AG09319 (cell line): ENCODE data around the gene ZFYVE21.

Experiments used
- DNase-seq: peaks from one replicate; pipeline ENCODE4 v3.0.0-alpha.2; 2010; ENCODE audit warnings: low read depth; ENCODE audit errors: extremely low read depth
- TF ChIP-seq, protein P1 (sequence below): IDR thresholded peaks from 2 replicates; pipeline ENCODE4 v1.5.1; 2011; ENCODE audit warnings: low read depth, mild to moderate bottlenecking, inconsistent platforms, low read length, moderate library complexity

ZFYVE21 gene

DNA sequence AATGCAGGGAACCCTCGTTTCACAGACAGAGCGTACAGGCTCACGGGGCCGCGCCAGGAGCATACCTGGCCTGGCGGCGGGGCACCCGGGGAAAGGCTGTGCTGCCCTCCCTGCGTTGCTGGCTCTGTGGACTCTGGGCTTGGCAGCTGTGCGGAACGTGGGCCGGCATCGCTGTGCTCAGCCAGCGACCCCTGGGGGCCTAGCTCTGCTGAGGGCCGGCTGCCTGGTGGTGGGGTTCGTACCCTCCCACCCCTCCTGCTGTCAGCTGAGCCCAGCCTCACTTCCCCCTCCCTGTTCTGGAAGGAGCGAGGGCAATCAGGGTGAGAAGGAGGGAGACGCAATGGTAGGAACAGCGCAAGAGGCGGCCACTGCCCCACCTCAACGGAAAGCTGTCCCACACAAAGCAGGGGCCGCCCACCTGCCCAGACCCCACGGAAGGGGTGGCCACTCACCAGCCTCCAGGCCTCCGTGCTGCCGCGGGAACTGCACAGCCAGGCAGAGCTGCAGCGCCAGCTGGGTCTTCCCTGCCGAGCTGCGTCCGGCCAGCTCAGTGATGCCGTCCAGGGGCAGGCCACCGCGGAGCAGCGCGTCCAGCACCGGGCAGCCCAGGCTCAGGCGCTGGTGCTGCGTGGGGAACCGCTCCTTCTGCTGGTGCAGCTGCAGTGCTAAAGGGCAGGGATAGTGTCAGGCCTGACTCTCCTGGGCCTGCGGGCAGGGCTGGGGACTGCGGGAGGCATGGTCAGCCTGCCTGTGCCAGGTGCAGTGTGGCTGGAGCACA lies 8.9 kb upstream of the ZFYVE21 start:
- no peak for DNase-seq
- TF ChIP-seq, protein P1, sequence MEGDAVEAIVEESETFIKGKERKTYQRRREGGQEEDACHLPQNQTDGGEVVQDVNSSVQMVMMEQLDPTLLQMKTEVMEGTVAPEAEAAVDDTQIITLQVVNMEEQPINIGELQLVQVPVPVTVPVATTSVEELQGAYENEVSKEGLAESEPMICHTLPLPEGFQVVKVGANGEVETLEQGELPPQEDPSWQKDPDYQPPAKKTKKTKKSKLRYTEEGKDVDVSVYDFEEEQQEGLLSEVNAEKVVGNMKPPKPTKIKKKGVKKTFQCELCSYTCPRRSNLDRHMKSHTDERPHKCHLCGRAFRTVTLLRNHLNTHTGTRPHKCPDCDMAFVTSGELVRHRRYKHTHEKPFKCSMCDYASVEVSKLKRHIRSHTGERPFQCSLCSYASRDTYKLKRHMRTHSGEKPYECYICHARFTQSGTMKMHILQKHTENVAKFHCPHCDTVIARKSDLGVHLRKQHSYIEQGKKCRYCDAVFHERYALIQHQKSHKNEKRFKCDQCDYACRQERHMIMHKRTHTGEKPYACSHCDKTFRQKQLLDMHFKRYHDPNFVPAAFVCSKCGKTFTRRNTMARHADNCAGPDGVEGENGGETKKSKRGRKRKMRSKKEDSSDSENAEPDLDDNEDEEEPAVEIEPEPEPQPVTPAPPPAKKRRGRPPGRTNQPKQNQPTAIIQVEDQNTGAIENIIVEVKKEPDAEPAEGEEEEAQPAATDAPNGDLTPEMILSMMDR, result no peak

- TF ChIP-seq, protein P1, result no peak
- no peak for DNase-seq
Measured at GRCh38 chr14:103707329-103708263, 8.0 kb upstream of the ZFYVE21 start.

DNA sequence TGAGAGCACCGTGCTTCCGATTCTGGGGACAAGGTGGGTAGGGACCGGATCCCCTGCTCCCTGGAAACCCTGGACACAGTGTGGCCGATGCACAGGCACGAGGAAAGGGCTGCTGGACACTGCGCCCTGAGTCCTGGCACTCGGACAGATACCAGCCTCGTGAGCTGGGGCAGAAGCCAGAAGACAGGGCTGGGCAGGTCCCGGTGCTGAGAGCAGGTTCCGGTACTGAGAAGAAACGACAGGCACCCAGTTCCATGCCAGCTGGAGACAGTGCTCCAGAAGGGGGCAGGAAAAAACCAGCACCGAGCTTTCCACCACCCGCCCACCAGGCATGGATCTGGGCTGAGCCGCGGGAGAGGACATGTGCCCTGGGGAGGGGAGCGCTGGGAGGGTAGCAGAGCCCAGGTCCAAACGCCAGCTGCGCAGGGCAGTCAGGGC lies 6.8 kb upstream of the ZFYVE21 start:
- TF ChIP-seq, protein P1, result no peak
- DNase-seq, result no peak

- DNase-seq, result no peak
- TF ChIP-seq, protein P1, result no peak
Measured at GRCh38 chr14:103709814-103710213, 5.8 kb upstream of the ZFYVE21 start.

DNA sequence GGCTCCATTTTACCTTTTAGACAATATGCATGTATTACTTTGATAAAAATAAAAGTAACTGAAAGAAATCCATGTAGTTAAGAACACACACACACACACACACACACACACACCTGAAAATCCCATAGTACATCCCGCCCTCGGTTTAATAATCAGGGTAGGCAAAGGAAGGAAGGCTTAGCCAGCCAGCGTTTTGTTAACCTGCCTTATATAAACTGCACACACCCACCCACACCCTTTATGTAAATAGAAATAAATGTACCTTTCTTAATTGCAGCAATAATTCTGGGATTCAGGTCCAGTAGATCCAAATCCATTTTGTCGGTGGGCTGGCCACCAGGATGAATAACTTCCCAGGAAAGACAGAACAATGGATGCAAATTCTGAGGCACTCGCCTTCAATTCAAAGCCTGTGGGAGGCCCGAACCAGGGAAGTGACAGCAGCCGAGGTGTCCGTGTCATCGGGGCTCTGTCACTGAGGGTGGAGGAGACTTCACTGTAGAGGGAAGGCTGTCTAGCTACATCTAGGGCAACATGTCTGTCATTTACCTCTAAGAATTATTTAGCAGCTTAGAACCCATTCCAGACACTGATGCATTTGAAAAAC lies 4.7 kb upstream of the ZFYVE21 start:
- TF ChIP-seq, protein P1, result no peak
- no peak for DNase-seq

DNA sequence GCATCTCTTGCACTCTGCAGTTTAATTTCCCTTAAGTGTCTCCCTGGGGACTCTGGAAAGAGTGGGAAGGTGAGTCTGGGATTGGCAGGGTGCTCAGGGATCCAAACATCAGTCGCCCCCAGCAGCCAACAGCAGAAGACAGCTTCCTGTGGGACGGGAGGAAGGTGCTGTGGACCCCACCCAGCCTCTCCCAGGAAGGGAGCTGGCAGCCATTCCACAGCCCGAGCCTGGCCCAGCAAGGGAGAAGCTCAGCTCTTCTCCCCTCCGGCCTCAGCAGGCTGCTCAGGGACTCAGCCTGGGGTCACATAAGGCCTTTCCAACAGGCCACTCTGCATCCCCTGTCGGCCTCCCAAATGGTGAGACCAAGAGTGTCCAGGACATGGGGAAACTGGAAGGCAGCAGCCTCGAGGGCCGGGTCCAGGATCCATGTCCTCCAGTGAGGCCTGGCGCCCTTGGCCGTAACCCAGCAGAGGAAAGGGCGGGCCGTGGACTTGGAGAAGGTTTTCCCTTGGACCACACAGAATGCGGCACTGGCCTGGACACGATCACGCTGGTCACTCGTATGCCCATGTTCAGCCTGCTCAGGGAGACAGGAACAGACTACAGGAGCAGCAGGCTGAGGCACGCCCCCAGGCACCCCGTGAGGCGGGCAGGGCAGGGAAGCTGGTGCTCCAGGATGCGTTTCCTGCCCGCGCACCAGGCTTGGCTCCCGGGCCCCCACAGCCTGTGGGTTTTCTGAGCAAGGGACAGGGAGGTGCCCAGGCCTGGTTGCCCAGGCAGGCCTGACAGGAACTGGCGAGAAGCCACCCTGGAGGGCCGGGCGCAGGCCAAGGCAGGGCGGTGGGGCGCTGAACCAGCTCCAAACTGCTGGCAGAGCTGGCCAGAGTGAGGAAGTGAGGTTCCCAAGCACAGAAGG lies 3.8 kb upstream of the ZFYVE21 start:
- DNase-seq, result no peak
- TF ChIP-seq, protein P1, result no peak
